CD14-positive monocyte (primary cell): ENCODE results near the gene SGMS1. TPM values are rescaled to one million over a fixed set of nuclear protein-coding genes. Genes with fewer than 3 reads are reported as not detected.

Source experiments
- DNase-seq, 3 donors: peaks; one replicate each; pipeline ENCODE4 v3.0.0-alpha.2; 2011 to 2022
- H2AFZ ChIP-seq: 2 replicates; pipeline ENCODE4 v1.6.0; 2012; ENCODE audit warnings: mild to moderate bottlenecking, low read depth, low read length, inconsistent platforms; ENCODE audit not compliant: insufficient read depth, poor library complexity, severe bottlenecking
- H3K27ac ChIP-seq, 2 donors: 1 replicate in 1 of 2; 2 replicates in 1 of 2; pipeline ENCODE4 v1.5.1; 2012 to 2013; ENCODE audit warnings: low read length in 2 of 2, control low read depth in 1 of 2, inconsistent platforms in 1 of 2, low read depth in 1 of 2, mild to moderate bottlenecking in 1 of 2
- H3K27me3 ChIP-seq, 2 donors: one replicate each; pipeline versions ENCODE4 v1.6.0 to v1.6.1; 2011 to 2013; ENCODE audit warnings: low read length in 2 of 2; ENCODE audit not compliant: control insufficient read depth in 2 of 2, insufficient read depth in 2 of 2
- H3K36me3 ChIP-seq, 2 donors: replicated peaks in 1 of 2; 1 replicate in 1 of 2; 2 replicates in 1 of 2; pipeline versions ENCODE4 v1.5.1 to v1.6.1; 2012 to 2013; ENCODE audit warnings: low read length in 2 of 2, control low read depth in 1 of 2, inconsistent platforms in 1 of 2, mild to moderate bottlenecking in 1 of 2; ENCODE audit not compliant: insufficient read depth in 2 of 2, control insufficient read depth in 1 of 2
- H3K4me1 ChIP-seq, 2 donors: 1 replicate in 1 of 2; 2 replicates in 1 of 2; pipeline versions ENCODE4 v1.5.1 to v1.6.1; 2012 to 2013; ENCODE audit warnings: low read length in 2 of 2, control low read depth in 1 of 2, inconsistent platforms in 1 of 2, mild to moderate bottlenecking in 1 of 2, moderate library complexity in 1 of 2; ENCODE audit not compliant: insufficient read depth in 2 of 2, control insufficient read depth in 1 of 2
- H3K4me2 ChIP-seq: replicated peaks from 2 replicates; pipeline ENCODE3; 2012; ENCODE audit warnings: low read length, moderate library complexity, mild to moderate bottlenecking; ENCODE audit not compliant: poor library complexity, severe bottlenecking; ENCODE audit errors: extremely low read depth
- H3K4me3 ChIP-seq, 3 experiments: fragments of 200-600 bp in 1 of 3; sonication (generic) in 1 of 3; replicated peaks in 1 of 3; 1 replicate in 2 of 3; 2 replicates in 1 of 3; pipeline ENCODE4 v1.5.1; 2011 to 2013; ENCODE audit warnings: low read length in 3 of 3, mild to moderate bottlenecking in 3 of 3, control low read depth in 2 of 3, low read depth in 2 of 3, inconsistent platforms in 1 of 3, moderate library complexity in 1 of 3
- H3K79me2 ChIP-seq: 2 replicates; pipeline ENCODE4 v1.6.0; 2012; ENCODE audit warnings: mild to moderate bottlenecking, control low read depth, inconsistent platforms, low read length, moderate library complexity; ENCODE audit not compliant: insufficient read depth
- H3K9ac ChIP-seq: 2 replicates; pipeline ENCODE4 v1.6.0; 2017; ENCODE audit warnings: low read length, mild to moderate bottlenecking; ENCODE audit not compliant: insufficient read depth, poor library complexity, severe bottlenecking
- H3K9me3 ChIP-seq, 2 donors: replicated peaks in 1 of 2; 1 replicate in 1 of 2; 2 replicates in 1 of 2; pipeline versions ENCODE4 v1.5.1 to v1.6.1; 2012 to 2013; ENCODE audit warnings: low read length in 2 of 2, control low read depth in 1 of 2; ENCODE audit not compliant: control insufficient read depth in 1 of 2, insufficient read depth in 1 of 2
- H4K20me1 ChIP-seq: 2 replicates; pipeline ENCODE4 v1.6.0; 2012; ENCODE audit warnings: mild to moderate bottlenecking, low read length, control low read depth, moderate library complexity; ENCODE audit not compliant: insufficient read depth
- H3K27ac Mint-ChIP-seq, 7 donors: one replicate each; pipeline ENCODE4 v1.8.0; 2020; ENCODE audit warnings: mild to moderate bottlenecking in 7 of 7, mixed read lengths in 7 of 7, moderate library complexity in 6 of 7, inconsistent platforms in 2 of 7
- H3K27me3 Mint-ChIP-seq, 3 donors: one replicate each; pipeline ENCODE4 v1.8.0; 2021 to 2022; ENCODE audit warnings: low read depth in 3 of 3, mild to moderate bottlenecking in 3 of 3, mixed read lengths in 3 of 3, moderate library complexity in 3 of 3, inconsistent platforms in 1 of 3
- H3K36me3 Mint-ChIP-seq, 2 donors: one replicate each; pipeline ENCODE4 v1.8.0; 2020; ENCODE audit warnings: mixed read lengths in 2 of 2, inconsistent platforms in 1 of 2, mild to moderate bottlenecking in 1 of 2
- H3K4me1 Mint-ChIP-seq: one replicate; pipeline ENCODE4 v1.8.0; 2020; ENCODE audit warnings: mild to moderate bottlenecking, mixed read lengths
- H3K4me3 Mint-ChIP-seq, 2 donors: one replicate each; pipeline ENCODE4 v1.8.0; 2020; ENCODE audit warnings: mild to moderate bottlenecking in 2 of 2, mixed read lengths in 2 of 2, moderate library complexity in 1 of 2
- H3K9me3 Mint-ChIP-seq, 7 donors: one replicate each; pipeline ENCODE4 v1.8.0; 2020 to 2022; ENCODE audit warnings: mixed read lengths in 7 of 7, mild to moderate bottlenecking in 6 of 7, moderate library complexity in 6 of 7, inconsistent platforms in 2 of 7
- WGBS: methylation state at CpG from one replicate; pipeline ENCODE4 v1.1.5; 2013; ENCODE audit warnings: missing lambda C conversion rate; ENCODE audit not compliant: insufficient coverage; 5-methylcytosine and 5-hydroxymethylcytosine counted together
- intact Hi-C, 2 donors: fragments of 100-400 bp; cut with micrococcal nuclease; formaldehyde crosslinking; loops; one replicate each; pipeline versions ENCODE4 v1.15.0 to v1.15.1; 2023
- polyA plus RNA-seq, 3 donors: library from polyadenylated mRNA; depleted of rRNA in 1 of 3; unstranded in 2 of 3; stranded (reverse) in 1 of 3; fragments of 300-500 nt in 2 of 3; fragments of >200 nt in 1 of 3; fragmentation: Illumina TruSeq in 2 of 3; gene quantifications; 1 replicate in 2 of 3; 2 replicates in 1 of 3; pipeline ENCODE4 v1.2.3, GENCODE V29; 2012 to 2021
- TF ChIP-seq, protein P1 (sequence below): fragments of 200-600 bp; IDR thresholded peaks from one replicate; pipeline ENCODE4 v1.8.0; 2022; ENCODE audit warnings: antibody characterized with exemption, mild to moderate bottlenecking

The SGMS1 gene
- polyA plus RNA-seq, 3 donors, result 19.5 to 20.6 (median 20.4) TPM

DNA sequence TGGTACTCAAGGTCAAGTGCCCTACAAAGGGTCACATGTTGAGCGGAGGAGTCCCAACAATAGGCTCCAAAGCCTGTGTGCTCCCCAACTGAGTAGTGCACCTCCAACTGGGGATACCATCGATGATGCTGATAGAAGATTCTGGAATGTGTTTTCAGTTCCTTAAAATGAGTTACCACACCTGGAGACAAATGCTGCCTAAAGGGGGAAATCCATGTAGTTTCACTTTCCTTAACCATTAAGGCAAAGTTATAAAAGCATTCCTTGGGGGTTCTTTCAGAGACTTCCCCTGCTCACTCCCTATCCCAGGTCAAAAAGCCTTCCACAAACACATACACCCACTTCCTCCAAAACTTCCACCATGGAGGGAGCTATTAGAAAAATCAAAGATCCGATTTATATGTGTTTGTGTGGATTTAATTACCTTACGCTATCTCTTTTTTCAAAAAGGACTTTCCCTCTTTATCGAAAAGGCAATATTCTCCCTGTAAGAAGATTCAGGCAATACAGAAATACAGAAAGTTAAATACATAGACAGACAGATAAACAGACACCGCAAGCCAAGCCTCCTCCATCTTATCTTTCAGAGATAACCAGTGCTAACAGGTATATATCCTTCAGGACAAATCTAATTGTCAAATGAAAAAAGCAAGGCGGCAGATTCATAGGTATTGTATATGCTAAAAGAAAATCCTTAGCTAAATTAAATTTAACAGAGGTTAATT lies 236.6 kb downstream of the SGMS1 start:
- no peaks in the 10 kb centered on the region for H3K27me3 ChIP-seq
- peaks cover 3 to 7% of the 10 kb centered on the region in 2 donors for H3K36me3 Mint-ChIP-seq
- H3K27ac Mint-ChIP-seq, result peak overlapping the region in 6 of 7 donors; percentile 38 to 84 (median 72)
- no peak overlapping the region for H3K4me3 Mint-ChIP-seq
- intact Hi-C loops, result loop anchor here in 1 of 2 donors (5.0 kb wide), 1 partner anchor 35 kb away; no protein-coding TSS in a partner anchor
- peaks cover 0 to 2% (median 0%) of the 10 kb centered on the region in 3 donors for H3K27me3 Mint-ChIP-seq
- DNase-seq, result peak in 1 of 3 donors; percentile 15
- H3K4me2 ChIP-seq, result no peak overlapping the region
- TF ChIP-seq, protein P1, sequence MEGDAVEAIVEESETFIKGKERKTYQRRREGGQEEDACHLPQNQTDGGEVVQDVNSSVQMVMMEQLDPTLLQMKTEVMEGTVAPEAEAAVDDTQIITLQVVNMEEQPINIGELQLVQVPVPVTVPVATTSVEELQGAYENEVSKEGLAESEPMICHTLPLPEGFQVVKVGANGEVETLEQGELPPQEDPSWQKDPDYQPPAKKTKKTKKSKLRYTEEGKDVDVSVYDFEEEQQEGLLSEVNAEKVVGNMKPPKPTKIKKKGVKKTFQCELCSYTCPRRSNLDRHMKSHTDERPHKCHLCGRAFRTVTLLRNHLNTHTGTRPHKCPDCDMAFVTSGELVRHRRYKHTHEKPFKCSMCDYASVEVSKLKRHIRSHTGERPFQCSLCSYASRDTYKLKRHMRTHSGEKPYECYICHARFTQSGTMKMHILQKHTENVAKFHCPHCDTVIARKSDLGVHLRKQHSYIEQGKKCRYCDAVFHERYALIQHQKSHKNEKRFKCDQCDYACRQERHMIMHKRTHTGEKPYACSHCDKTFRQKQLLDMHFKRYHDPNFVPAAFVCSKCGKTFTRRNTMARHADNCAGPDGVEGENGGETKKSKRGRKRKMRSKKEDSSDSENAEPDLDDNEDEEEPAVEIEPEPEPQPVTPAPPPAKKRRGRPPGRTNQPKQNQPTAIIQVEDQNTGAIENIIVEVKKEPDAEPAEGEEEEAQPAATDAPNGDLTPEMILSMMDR, result no peak
- peak overlapping the region in 1 of 2 donors; percentile 37 for H3K27ac ChIP-seq
- peaks cover 42% of the 10 kb centered on the region for H3K4me1 Mint-ChIP-seq
- WGBS, result 100% methylated on average over 1 of the region's 7 CpGs
- H3K4me3 ChIP-seq, result no peak overlapping the region
- peaks cover 100% of the 10 kb centered on the region for H4K20me1 ChIP-seq
- no peak overlapping the region for H3K9ac ChIP-seq
- no peaks in the 10 kb centered on the region for H3K9me3 ChIP-seq
- H3K9me3 Mint-ChIP-seq, result no peaks in the 10 kb centered on the region
- H3K4me1 ChIP-seq, result peaks cover 8 to 25% of the 10 kb centered on the region in 2 donors
- no peaks in the 10 kb centered on the region for H3K36me3 ChIP-seq
- no peak overlapping the region for H2AFZ ChIP-seq
- H3K79me2 ChIP-seq, result peaks cover 94% of the 10 kb centered on the region

DNA sequence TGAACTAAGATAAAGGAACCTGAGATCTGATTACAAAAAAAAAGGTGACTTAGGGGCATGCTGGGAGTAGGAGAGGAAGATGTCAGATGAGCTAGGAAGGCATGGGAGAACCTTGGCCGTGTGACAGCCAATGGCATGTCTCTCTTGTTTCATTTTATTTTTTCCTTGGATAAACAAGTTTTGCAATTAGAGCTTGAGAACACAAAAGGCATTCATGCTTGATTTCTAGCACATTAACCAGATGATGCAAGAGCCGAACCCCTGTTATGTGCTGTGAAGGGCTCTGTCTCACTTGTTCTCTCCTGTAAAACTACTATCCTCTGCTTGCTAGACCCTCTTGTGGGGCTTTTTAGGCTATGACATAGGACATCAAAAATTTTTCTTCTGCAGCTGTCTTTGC lies 238.1 kb downstream of the SGMS1 start:
- Histone ChIP-seq H2AFZ (no peak overlapping the region), H3K9ac (no peak overlapping the region), H3K79me2 (peaks cover 94% of the 10 kb centered on the region), H3K9me3 (no peaks in the 10 kb centered on the region), H3K4me3 (no peak overlapping the region), H3K27me3 (no peaks in the 10 kb centered on the region), H3K36me3 (no peaks in the 10 kb centered on the region), H4K20me1 (peaks cover 100% of the 10 kb centered on the region), H3K4me2 (no peak overlapping the region), H3K27ac (no peak overlapping the region), H3K4me1 (peaks cover 8 to 25% of the 10 kb centered on the region in 2 donors)
- intact Hi-C loops, result loop anchor here in 1 of 2 donors (5.0 kb wide), 1 partner anchor 37 kb away; no protein-coding TSS in a partner anchor
- Mint-ChIP-seq H3K4me1 (peaks cover 43% of the 10 kb centered on the region), H3K9me3 (no peaks in the 10 kb centered on the region), H3K4me3 (no peak overlapping the region), H3K27me3 (no peaks in the 10 kb centered on the region), H3K36me3 (peaks cover 3 to 11% of the 10 kb centered on the region in 2 donors), H3K27ac (peak overlapping the region in 1 of 7 donors; percentile 41)
- DNase-seq, result no peak
- TF ChIP-seq, protein P1, result no peak
- 100% methylated on average over 1 of the region's 2 CpGs for WGBS
